ENCODE measurements around the gene CFAP410. TPM values are rescaled to one million over a fixed set of nuclear protein-coding genes. Genes with fewer than 3 reads are reported as not detected.

CFAP410 gene
- total and polyA plus RNA-seq, 2 of the 13 experiments (the other 11 are each of a cell fraction or from before 2014, with no cell fraction given), result 8.0 to 20.1 TPM

DNA sequence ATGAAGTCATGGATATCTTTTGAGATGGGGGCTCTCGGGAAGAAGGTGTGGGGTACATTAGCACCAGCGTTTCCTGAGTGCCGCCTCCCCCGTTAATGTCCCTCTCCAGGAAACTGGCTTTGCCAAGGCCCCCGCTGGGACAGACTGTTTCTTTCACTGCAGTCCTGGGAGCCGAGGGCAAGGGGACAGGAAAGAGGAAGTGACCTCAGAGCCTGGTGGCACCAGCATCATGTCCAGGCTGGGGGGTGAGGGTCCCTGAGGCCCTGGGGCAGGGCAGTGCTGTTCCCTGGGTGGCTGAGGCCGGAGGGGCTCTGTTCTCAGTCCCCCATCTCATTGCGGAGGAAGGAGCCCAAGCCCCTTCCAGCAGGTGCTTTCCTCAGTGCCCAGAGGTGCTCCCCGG, 33.5 kb downstream of the CFAP410 start (continued):
- TF ChIP-seq, protein P1, sequence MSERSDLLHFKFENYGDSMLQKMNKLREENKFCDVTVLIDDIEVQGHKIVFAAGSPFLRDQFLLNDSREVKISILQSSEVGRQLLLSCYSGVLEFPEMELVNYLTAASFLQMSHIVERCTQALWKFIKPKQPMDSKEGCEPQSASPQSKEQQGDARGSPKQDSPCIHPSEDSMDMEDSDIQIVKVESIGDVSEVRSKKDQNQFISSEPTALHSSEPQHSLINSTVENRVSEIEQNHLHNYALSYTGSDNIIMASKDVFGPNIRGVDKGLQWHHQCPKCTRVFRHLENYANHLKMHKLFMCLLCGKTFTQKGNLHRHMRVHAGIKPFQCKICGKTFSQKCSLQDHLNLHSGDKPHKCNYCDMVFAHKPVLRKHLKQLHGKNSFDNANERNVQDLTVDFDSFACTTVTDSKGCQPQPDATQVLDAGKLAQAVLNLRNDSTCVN (CRISPR knock-in tag; IDR thresholded peaks at IDR 0.05; ENCODE audit: borderline replicate concordance), result no peak
- TF ChIP-seq ATM (IDR thresholded peaks at IDR 0.05; ENCODE audit: borderline replicate concordance) (no peak), KDM5A (IDR thresholded peaks at IDR 0.05; ENCODE audit: borderline replicate concordance, low read length) (no peak), FOXK1 (CRISPR knock-in tag; IDR thresholded peaks at IDR 0.05; ENCODE audit: borderline replicate concordance, low read depth) (no peak)
- TF ChIP-seq, protein P2, sequence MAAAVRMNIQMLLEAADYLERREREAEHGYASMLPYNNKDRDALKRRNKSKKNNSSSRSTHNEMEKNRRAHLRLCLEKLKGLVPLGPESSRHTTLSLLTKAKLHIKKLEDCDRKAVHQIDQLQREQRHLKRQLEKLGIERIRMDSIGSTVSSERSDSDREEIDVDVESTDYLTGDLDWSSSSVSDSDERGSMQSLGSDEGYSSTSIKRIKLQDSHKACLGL (CRISPR knock-in tag; IDR thresholded peaks at IDR 0.05), result no peak

DNA sequence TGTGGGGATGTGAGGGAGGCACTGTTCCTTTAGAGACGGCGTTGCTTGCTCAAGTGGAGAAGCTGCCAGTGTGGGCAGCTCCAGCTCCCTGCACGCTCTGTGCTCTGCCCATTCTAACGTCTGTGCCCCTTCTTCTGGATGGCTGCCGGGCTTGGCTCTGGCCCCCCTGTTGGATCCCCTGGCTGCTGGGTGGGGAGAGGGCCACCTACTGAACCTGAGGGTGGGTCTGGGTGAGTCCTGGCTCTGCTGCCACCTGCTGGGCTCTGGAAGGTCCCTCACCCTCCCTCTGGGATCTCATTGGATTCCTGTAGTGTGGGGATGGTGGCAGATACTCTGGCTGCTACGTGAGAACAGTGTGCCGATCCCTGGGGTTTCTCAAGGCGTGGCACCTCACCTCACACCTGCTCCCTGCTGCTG, 34.3 kb downstream of the CFAP410 start:
- Histone ChIP-seq H3K4me3 (replicated peaks in 1 of 3; ENCODE audit: insufficient read depth in 1 of 3, low read depth in 2 of 3, low read length in 3 of 3) (no peak overlapping the region), H3K4me1 (ENCODE audit: insufficient read depth, low read length) (peaks cover 48% of the 10 kb centered on the region), H3K9ac (ENCODE audit: insufficient read depth, low read depth, low read length) (no peak overlapping the region), H3K9me3 (ENCODE audit: low read length) (no peaks in the 10 kb centered on the region), H3K36me3 (replicated peaks in 1 of 2; ENCODE audit: control insufficient read depth in 1 of 2, insufficient read depth in 2 of 2, low read length in 2 of 2) (peaks cover 5 to 29% of the 10 kb centered on the region in 2 experiments; a peak in 4 of 5 replicates), H4K20me1 (ENCODE audit: insufficient read depth, low read length) (peaks cover 19% of the 10 kb centered on the region; the same call in 1 of the 2 replicates), H3K27me3 (ENCODE audit: control insufficient read depth in 1 of 2, insufficient read depth in 2 of 2, low read length in 2 of 2) (no peaks in the 10 kb centered on the region), H2AFZ (ENCODE audit: low read length) (no peak overlapping the region), H3K79me2 (ENCODE audit: insufficient read depth, low read length) (peaks cover 31% of the 10 kb centered on the region), H3K4me2 (ENCODE audit: low read depth, low read length) (peak overlapping the region; percentile 97), H3K27ac (ENCODE audit: extremely low read length, insufficient read depth, low read length) (peak overlapping the region; percentile 87)
- CTCF ChIA-PET (ENCODE audit: low intra/inter-chr PET ratio, low total read pairs), result no interaction called here
- 68% methylated on average over 3 of the region's 8 CpGs for WGBS (ENCODE audit: low lambda C conversion rate)
- intact Hi-C loops (cut with micrococcal nuclease; ENCODE audit: unreplicated experiment), result loop anchor here (10.0 kb wide), 1 partner anchor 180 kb away; no protein-coding TSS in a partner anchor
- FAIRE-seq (peak; percentile 15), ATAC-seq (peak; percentile 30), DNase-seq (ENCODE audit: low spot score) (peak; percentile 38)
- POLR2A ChIA-PET, result interaction anchor here (4.1 kb wide), 1 partner anchor 34 kb away, joined by 27 read pairs; the partner anchor contains the start of gene CFAP410
- in situ Hi-C loops (cut with HindIII; ENCODE audit: extremely low pct_ligation_motif_present, low pct_unique_long_range_greater_than_20kb), result loop anchor here (5.0 kb wide), 1 partner anchor 32 kb away; the partner anchor contains the start of gene CFAP410
- no TSS peak for BruUV-seq (replicated peaks)
- TF ChIP-seq, protein P3, sequence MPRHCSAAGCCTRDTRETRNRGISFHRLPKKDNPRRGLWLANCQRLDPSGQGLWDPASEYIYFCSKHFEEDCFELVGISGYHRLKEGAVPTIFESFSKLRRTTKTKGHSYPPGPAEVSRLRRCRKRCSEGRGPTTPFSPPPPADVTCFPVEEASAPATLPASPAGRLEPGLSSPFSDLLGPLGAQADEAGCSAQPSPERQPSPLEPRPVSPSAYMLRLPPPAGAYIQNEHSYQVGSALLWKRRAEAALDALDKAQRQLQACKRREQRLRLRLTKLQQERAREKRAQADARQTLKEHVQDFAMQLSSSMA (CRISPR knock-in tag; IDR thresholded peaks at IDR 0.05), result 0 out of 2 replicates have a peak, but pooled peaks have one; percentile 62
- TF ChIP-seq, protein P4, sequence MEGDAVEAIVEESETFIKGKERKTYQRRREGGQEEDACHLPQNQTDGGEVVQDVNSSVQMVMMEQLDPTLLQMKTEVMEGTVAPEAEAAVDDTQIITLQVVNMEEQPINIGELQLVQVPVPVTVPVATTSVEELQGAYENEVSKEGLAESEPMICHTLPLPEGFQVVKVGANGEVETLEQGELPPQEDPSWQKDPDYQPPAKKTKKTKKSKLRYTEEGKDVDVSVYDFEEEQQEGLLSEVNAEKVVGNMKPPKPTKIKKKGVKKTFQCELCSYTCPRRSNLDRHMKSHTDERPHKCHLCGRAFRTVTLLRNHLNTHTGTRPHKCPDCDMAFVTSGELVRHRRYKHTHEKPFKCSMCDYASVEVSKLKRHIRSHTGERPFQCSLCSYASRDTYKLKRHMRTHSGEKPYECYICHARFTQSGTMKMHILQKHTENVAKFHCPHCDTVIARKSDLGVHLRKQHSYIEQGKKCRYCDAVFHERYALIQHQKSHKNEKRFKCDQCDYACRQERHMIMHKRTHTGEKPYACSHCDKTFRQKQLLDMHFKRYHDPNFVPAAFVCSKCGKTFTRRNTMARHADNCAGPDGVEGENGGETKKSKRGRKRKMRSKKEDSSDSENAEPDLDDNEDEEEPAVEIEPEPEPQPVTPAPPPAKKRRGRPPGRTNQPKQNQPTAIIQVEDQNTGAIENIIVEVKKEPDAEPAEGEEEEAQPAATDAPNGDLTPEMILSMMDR (CRISPR knock-in tag; IDR thresholded peaks at IDR 0.05), result peak; percentile 82
- TF ChIP-seq NKX3-1 (CRISPR knock-in tag; IDR thresholded peaks at IDR 0.05) (no peak), ARNTL (CRISPR knock-in tag; IDR thresholded peaks at IDR 0.05) (no peak), ZMYM2 (CRISPR knock-in tag; IDR thresholded peaks at IDR 0.05) (no peak), MTA1 (CRISPR knock-in tag; IDR thresholded peaks at IDR 0.05; ENCODE audit: borderline replicate concordance) (0 out of 2 replicates have a peak, but pooled peaks have one; percentile 28), ZNF788 (CRISPR knock-in tag; IDR thresholded peaks at IDR 0.05; ENCODE audit: borderline replicate concordance) (0 out of 2 replicates have a peak, but pooled peaks have one; percentile 8), RAD21 (CRISPR knock-in tag; IDR thresholded peaks at IDR 0.05) (peak; percentile 60), AKAP8 (CRISPR knock-in tag; IDR thresholded peaks at IDR 0.05) (peak; percentile 28), SMC3 (IDR thresholded peaks at IDR 0.05; ENCODE audit: low read length) (peak; percentile 27; the same call in 1 of the 2 replicates), XRCC5 (optimal IDR thresholded peaks at IDR 0.05; ENCODE audit: low read length) (peak; percentile 44)
- TF ChIP-seq, protein P5, sequence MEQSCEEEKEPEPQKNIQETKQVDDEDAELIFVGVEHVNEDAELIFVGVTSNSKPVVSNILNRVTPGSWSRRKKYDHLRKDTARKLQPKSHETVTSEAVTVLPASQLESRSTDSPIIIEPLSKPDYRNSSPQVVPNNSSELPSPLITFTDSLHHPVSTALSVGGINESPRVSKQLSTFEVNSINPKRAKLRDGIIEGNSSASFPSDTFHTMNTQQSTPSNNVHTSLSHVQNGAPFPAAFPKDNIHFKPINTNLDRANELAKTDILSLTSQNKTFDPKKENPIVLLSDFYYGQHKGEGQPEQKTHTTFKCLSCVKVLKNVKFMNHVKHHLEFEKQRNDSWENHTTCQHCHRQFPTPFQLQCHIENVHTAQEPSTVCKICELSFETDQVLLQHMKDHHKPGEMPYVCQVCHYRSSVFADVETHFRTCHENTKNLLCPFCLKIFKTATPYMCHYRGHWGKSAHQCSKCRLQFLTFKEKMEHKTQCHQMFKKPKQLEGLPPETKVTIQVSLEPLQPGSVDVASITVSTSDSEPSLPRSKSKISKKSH (CRISPR knock-in tag; IDR thresholded peaks at IDR 0.05; ENCODE audit: borderline replicate concordance), result peak; percentile 13; the same call in 1 of the 2 replicates
